NCI-H524 treated with DMSO at 0.1 percent for 48 hours (cell line): ENCODE measurements around the gene STAT3.
"Not testable (repeated sequence)": the region's sequence is repeated elsewhere in the genome, so short reads cannot be mapped to it uniquely, and the experiment has no call there.

Experiments
- DNase-seq: peaks from one replicate; lab custom pipeline; 2025; lab: John Stamatoyannopoulos, UW

Gene STAT3

GRCh38 chr17:42380935-42381334 is 7.3 kb downstream of the STAT3 start:
- no peak for DNase-seq

GRCh38 chr17:42378959-42379594 is 9.2 kb downstream of the STAT3 start:
- DNase-seq, result no peak

DNA sequence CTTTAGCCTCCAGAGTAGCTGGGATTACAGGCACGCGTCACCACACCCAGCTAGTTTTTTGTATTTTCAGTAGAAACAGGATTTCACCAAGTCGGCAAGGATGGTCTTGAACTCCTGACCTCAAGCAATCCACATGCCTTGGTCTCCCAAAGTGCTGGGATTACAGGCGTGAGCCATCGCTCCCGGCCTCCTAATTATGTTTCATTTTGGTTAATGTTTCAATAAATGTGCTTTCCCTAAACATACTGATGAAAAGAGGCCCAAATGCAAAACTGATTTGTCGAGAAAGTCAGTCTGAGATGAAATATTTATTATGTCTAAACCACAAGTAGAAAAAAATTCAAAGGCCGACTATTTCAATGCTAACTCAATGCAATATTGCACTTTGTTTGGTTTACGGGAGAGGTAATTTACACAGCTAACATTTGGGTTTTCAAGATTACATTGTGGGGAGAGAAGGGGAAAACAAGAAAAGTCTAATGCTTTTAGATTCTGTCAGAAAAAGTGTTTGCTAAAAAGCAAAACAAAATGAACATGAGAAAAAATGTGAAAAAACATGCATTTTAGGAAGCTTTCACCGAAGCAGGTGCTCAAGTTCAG is 9.8 kb downstream of the STAT3 start:
- no peak for DNase-seq

GRCh38 chr17:42373896-42374295 is 14.3 kb downstream of the STAT3 start:
- no peak for DNase-seq

DNA sequence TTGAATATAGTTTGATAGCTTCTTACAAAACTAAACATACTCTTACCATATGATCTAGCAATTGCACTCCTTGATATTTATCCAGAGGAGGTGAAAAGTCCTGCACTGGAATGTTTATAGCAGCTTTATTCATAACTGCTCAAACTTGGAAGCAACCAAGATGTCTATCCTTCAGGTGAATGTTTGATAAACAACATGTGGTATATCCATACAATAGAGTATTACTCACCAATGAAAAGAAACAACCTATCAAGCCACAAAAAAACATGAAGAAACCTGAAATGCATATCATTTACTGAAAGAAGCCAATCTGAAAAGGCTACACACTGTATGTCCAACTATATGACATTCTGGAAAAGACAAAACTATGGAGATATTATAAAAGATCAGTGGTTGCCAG is 16.1 kb downstream of the STAT3 start:
- DNase-seq, result no peak

GRCh38 chr17:42368797-42369561 is 19.3 kb downstream of the STAT3 start:
- DNase-seq, result not testable (repeated sequence)

- not testable (repeated sequence) for DNase-seq
Measured at GRCh38 chr17:42368310-42368709, 19.9 kb downstream of the STAT3 start.

- DNase-seq, result not testable (repeated sequence)
Measured at GRCh38 chr17:42366176-42367023, 21.8 kb downstream of the STAT3 start.

GRCh38 chr17:42365136-42365535 is 23.1 kb downstream of the STAT3 start:
- no peak for DNase-seq

- DNase-seq, result no peak
Measured at GRCh38 chr17:42363767-42364585, 24.3 kb downstream of the STAT3 start.

DNA sequence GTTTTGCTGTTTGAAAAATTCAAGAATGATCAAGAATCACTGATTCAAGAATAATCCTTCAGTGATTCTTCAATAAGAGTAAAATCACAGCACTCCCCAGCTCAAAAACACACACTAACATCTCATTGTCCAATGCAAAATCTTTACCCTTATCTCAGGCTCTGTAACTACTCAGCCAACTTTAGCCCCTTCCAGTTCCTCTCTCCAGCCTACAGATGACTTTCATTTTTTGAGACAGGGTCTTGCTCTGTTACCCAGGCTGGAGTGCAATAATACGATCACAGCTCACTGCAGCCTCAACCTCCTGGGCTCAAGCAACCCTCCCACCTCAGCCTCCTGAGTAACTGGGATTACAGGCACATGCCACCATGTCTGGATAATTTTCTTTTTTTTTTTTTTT is 25.0 kb downstream of the STAT3 start:
- DNase-seq, result no peak

GRCh38 chr17:42362245-42362961 is 25.8 kb downstream of the STAT3 start:
- no peak for DNase-seq

- DNase-seq, result no peak
Measured at GRCh38 chr17:42361781-42362186, 26.5 kb downstream of the STAT3 start.

GRCh38 chr17:42360388-42360787 is 27.9 kb downstream of the STAT3 start:
- DNase-seq, result not testable (repeated sequence)

GRCh38 chr17:42359133-42359532 is 29.1 kb downstream of the STAT3 start:
- DNase-seq, result no peak

DNA sequence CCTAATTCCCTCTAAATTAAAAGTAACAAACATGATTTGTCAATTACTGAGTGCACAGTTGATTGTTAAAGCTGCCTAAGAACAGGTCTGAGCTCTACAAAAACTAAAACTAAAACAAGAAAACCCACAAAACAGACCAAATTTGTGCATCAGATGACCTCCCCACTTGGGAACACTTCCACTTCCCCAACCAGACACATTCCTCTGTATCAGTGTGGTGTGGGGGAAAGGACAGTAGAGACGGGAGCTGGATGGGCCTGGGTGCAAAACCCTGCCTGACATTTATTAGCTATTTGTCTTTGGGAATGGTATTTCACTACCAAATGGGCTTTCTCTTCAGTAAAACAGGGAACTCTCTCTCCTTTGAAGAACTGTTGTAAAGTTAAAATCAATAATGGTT is 29.8 kb downstream of the STAT3 start:
- no peak for DNase-seq

GRCh38 chr17:42354956-42355843 is 33.0 kb downstream of the STAT3 start:
- no peak for DNase-seq

DNA sequence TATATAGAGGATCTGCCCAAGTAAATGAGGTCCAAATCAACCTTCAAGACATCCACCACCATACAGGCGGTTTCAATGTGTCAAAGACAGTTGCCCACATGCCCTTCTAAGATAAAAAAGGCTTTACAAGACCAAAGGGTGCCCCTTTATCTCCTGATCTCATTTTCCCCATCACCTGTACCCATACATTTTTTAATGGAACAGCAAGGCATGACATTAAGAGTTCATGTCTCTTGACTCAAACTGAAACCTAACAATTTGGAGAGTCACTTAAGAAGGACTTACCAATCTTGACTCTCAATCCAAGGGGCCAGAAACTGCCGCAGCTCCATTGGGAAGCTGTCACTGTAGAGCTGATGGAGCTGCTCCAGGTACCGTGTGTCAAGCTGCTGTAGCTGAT is 40.1 kb downstream of the STAT3 start:
- DNase-seq, result no peak

DNA sequence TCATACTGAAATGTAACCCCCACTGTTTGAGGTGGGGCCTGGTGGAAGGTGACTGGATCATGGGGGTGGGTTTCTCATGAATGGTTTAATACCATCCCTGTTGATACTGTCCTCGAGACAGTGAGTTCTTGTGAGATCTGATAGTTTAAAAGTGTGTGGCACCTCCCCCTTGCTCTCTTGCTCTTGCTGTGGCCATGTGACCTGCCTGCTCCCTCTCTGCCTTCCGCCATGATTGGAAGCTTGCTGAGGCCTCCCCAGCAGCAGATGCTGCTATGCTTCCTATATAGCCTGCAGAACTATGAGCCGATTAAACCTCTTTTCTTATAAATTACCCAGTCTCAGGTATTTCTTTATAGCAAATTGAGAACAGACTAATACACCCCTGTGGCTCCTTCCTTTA is 40.6 kb downstream of the STAT3 start:
- DNase-seq, result no peak

DNA sequence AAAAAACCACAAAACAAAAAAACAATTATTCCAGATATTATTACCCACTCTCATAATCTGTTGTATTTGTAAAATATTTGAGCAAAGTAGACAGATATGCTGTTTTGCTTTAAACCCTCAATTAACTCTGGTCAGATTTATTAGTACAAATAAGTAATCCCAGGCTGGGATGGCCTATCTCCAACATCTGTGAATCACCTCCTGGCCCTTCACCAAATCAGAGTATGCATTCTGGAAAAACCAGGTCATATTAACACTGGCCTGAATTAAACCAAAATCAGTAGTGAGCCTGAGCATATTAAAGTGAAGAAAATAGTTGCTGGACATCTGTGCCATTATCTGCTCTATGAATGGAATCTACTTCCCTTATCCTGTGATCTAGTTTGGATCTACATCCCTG is 41.0 kb downstream of the STAT3 start:
- DNase-seq, result no peak
